ENCODE data around the gene SEC22C. TPM values are rescaled to one million over a fixed set of nuclear protein-coding genes. Genes with fewer than 3 reads are reported as not detected.

SEC22C gene
- total and polyA plus RNA-seq, 2 of the 13 experiments (the other 11 are each of a cell fraction or from before 2014, with no cell fraction given): 20.0 to 40.0 TPM

DNA sequence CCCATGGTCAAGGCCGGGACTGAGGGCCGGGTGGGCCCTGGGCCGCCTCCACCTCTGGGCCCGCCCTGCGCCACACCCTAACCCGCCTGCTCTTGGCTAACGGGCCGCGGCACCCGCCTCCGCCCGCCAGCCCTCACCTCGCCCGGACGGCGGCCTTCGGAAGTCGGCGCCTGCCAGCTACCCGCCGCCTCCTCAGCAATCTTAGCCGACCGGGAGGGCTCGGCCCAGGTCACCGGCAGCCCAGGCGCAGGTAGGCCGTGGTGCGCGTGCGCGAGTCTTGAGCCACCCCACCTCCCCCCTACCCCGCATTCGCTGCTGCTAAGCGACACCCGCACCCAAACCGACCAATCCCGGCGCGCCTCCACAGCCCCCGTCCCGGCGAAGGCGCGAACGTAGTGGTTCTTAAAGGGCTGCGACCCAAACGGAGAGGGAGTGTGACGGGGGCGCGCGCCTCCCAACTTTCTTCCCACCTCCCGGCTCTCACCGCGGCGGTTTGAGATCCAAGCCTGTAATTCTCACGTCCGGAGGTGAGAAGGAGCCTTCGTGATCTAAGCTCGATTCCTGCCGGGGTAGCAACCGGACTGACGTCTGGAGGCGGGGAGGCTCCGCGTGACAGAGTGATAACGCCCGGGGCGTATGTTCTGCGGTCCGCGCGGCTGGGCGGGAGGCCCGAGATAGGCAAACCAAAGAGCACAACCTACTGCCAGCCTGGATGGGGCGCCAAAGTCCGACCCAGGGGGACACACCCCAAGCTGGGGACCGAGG, at the start of gene SEC22C (continued):
- TF ChIP-seq, protein P1, sequence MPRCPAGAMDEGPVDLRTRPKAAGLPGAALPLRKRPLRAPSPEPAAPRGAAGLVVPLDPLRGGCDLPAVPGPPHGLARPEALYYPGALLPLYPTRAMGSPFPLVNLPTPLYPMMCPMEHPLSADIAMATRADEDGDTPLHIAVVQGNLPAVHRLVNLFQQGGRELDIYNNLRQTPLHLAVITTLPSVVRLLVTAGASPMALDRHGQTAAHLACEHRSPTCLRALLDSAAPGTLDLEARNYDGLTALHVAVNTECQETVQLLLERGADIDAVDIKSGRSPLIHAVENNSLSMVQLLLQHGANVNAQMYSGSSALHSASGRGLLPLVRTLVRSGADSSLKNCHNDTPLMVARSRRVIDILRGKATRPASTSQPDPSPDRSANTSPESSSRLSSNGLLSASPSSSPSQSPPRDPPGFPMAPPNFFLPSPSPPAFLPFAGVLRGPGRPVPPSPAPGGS (CRISPR knock-in tag; IDR thresholded peaks at IDR 0.05): peak; percentile 72; the same call in 1 of the 2 replicates
- TF ChIP-seq ZMYM2 (CRISPR knock-in tag; IDR thresholded peaks at IDR 0.05) (no peak), ZNF619 (CRISPR knock-in tag; IDR thresholded peaks at IDR 0.05) (peak; percentile 74; the same call in 1 of the 2 replicates), ZNF788 (CRISPR knock-in tag; IDR thresholded peaks at IDR 0.05; ENCODE audit: borderline replicate concordance) (0 out of 2 replicates have a peak, but pooled peaks have one; percentile 30), ZC3H13 (CRISPR knock-in tag; IDR thresholded peaks at IDR 0.05) (no peak), NR2F2 (IDR thresholded peaks at IDR 0.05; ENCODE audit: borderline replicate concordance, low read depth) (no peak; the same call in 1 of the 2 replicates), RARA (CRISPR knock-in tag; IDR thresholded peaks at IDR 0.05) (0 out of 2 replicates have a peak, but pooled peaks have one; percentile 8), ZNF652 (CRISPR knock-in tag; IDR thresholded peaks at IDR 0.05; ENCODE audit: borderline replicate concordance, low read depth) (no peak), ZEB1 (IDR thresholded peaks at IDR 0.05; ENCODE audit: insufficient replicate concordance, low read depth) (no peak), NFYC (CRISPR knock-in tag; IDR thresholded peaks at IDR 0.05) (peak; percentile 88), NFKB2 (CRISPR knock-in tag; IDR thresholded peaks at IDR 0.05; ENCODE audit: borderline replicate concordance) (peak; percentile 70; the same call in 1 of the 2 replicates), ZNF446 (CRISPR knock-in tag; IDR thresholded peaks at IDR 0.05) (no peak), ZFP36 (IDR thresholded peaks at IDR 0.05; ENCODE audit: borderline replicate concordance, low read depth, low read length, partially characterized antibody) (no peak), ASH2L (IDR thresholded peaks at IDR 0.05; ENCODE audit: insufficient read length, low read depth, low read length) (peak; percentile 93), SYNCRIP (IDR thresholded peaks at IDR 0.05; ENCODE audit: insufficient read depth, low read depth, low read length) (no peak)
- TF ChIP-seq, protein P2, sequence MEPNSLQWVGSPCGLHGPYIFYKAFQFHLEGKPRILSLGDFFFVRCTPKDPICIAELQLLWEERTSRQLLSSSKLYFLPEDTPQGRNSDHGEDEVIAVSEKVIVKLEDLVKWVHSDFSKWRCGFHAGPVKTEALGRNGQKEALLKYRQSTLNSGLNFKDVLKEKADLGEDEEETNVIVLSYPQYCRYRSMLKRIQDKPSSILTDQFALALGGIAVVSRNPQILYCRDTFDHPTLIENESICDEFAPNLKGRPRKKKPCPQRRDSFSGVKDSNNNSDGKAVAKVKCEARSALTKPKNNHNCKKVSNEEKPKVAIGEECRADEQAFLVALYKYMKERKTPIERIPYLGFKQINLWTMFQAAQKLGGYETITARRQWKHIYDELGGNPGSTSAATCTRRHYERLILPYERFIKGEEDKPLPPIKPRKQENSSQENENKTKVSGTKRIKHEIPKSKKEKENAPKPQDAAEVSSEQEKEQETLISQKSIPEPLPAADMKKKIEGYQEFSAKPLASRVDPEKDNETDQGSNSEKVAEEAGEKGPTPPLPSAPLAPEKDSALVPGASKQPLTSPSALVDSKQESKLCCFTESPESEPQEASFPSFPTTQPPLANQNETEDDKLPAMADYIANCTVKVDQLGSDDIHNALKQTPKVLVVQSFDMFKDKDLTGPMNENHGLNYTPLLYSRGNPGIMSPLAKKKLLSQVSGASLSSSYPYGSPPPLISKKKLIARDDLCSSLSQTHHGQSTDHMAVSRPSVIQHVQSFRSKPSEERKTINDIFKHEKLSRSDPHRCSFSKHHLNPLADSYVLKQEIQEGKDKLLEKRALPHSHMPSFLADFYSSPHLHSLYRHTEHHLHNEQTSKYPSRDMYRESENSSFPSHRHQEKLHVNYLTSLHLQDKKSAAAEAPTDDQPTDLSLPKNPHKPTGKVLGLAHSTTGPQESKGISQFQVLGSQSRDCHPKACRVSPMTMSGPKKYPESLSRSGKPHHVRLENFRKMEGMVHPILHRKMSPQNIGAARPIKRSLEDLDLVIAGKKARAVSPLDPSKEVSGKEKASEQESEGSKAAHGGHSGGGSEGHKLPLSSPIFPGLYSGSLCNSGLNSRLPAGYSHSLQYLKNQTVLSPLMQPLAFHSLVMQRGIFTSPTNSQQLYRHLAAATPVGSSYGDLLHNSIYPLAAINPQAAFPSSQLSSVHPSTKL (CRISPR knock-in tag; IDR thresholded peaks at IDR 0.05): peak; percentile 38; the same call in 1 of the 2 replicates
- TF ChIP-seq, protein P3, sequence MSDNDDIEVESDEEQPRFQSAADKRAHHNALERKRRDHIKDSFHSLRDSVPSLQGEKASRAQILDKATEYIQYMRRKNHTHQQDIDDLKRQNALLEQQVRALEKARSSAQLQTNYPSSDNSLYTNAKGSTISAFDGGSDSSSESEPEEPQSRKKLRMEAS (IDR thresholded peaks at IDR 0.05): no peak; the same call in 1 of the 2 replicates
- TF ChIP-seq, protein P4, sequence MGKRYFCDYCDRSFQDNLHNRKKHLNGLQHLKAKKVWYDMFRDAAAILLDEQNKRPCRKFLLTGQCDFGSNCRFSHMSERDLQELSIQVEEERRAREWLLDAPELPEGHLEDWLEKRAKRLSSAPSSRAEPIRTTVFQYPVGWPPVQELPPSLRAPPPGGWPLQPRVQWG (CRISPR knock-in tag; IDR thresholded peaks at IDR 0.05; ENCODE audit: borderline replicate concordance, low read depth): no peak
- TF ChIP-seq, protein P5, sequence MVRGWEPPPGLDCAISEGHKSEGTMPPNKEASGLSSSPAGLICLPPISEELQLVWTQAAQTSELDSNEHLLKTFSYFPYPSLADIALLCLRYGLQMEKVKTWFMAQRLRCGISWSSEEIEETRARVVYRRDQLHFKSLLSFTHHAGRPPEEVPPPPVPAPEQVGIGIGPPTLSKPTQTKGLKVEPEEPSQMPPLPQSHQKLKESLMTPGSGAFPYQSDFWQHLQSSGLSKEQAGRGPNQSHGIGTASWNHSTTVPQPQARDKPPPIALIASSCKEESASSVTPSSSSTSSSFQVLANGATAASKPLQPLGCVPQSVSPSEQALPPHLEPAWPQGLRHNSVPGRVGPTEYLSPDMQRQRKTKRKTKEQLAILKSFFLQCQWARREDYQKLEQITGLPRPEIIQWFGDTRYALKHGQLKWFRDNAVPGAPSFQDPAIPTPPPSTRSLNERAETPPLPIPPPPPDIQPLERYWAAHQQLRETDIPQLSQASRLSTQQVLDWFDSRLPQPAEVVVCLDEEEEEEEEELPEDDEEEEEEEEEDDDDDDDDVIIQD (CRISPR knock-in tag; IDR thresholded peaks at IDR 0.05; ENCODE audit: low read depth): no peak
- TF ChIP-seq, protein P6, sequence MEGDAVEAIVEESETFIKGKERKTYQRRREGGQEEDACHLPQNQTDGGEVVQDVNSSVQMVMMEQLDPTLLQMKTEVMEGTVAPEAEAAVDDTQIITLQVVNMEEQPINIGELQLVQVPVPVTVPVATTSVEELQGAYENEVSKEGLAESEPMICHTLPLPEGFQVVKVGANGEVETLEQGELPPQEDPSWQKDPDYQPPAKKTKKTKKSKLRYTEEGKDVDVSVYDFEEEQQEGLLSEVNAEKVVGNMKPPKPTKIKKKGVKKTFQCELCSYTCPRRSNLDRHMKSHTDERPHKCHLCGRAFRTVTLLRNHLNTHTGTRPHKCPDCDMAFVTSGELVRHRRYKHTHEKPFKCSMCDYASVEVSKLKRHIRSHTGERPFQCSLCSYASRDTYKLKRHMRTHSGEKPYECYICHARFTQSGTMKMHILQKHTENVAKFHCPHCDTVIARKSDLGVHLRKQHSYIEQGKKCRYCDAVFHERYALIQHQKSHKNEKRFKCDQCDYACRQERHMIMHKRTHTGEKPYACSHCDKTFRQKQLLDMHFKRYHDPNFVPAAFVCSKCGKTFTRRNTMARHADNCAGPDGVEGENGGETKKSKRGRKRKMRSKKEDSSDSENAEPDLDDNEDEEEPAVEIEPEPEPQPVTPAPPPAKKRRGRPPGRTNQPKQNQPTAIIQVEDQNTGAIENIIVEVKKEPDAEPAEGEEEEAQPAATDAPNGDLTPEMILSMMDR (CRISPR knock-in tag; IDR thresholded peaks at IDR 0.05): peak; percentile 80

Data from HepG2 (cell line).